Panc1 (cell line): Measurements from ENCODE around the gene IDE.

Experiments
- POLR2AphosphoS5 ChIP-seq: IDR thresholded peaks from 2 replicates; pipeline ENCODE4 v1.6.1; 2012; ENCODE audit warnings: mild to moderate bottlenecking, low read depth, low read length, moderate library complexity
- SIN3A ChIP-seq: IDR thresholded peaks from 2 replicates; pipeline ENCODE4 v1.6.1; 2012; ENCODE audit warnings: low read depth, mild to moderate bottlenecking, low read length, moderate library complexity, borderline replicate concordance; ENCODE audit not compliant: insufficient read depth
- TCF7L2 ChIP-seq: IDR thresholded peaks from 2 replicates; pipeline ENCODE4 v1.6.1; 2011; ENCODE audit warnings: mild to moderate bottlenecking, low read depth, low read length, inconsistent platforms
- TF ChIP-seq, protein P1 (sequence below): fragments of 450-650 bp; IDR thresholded peaks from 2 replicates; pipeline ENCODE4 v1.5.1; 2017; ENCODE audit warnings: mild to moderate bottlenecking
- TF ChIP-seq, protein P2 (sequence below), 2 experiments: IDR thresholded peaks; 2 replicates each; pipeline ENCODE4 v1.6.1; 2011 to 2012; ENCODE audit warnings: low read depth in 2 of 2, control low read depth in 1 of 2, low read length in 1 of 2, mild to moderate bottlenecking in 1 of 2, moderate library complexity in 1 of 2; ENCODE audit not compliant: insufficient read depth in 1 of 2

DNA sequence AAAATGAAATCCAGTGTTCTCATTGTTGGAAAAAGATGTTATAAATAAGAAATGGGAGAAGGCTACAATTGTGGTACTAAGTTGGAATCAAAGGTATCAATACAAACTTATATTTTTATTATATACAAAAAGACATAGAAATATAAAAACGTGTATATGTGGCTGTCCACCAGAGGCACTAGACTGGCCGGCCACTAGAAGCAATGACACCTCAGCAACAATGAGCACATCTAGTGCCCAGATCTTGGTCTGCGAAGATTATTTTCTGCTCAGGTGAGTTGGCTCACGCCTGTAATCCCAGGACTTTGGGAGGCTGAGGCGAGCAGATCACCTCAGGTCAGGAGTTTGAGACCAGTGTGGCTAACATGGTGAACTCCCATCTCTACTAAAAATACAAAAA is 21.6 kb downstream of the IDE start:
- TF ChIP-seq, protein P1, sequence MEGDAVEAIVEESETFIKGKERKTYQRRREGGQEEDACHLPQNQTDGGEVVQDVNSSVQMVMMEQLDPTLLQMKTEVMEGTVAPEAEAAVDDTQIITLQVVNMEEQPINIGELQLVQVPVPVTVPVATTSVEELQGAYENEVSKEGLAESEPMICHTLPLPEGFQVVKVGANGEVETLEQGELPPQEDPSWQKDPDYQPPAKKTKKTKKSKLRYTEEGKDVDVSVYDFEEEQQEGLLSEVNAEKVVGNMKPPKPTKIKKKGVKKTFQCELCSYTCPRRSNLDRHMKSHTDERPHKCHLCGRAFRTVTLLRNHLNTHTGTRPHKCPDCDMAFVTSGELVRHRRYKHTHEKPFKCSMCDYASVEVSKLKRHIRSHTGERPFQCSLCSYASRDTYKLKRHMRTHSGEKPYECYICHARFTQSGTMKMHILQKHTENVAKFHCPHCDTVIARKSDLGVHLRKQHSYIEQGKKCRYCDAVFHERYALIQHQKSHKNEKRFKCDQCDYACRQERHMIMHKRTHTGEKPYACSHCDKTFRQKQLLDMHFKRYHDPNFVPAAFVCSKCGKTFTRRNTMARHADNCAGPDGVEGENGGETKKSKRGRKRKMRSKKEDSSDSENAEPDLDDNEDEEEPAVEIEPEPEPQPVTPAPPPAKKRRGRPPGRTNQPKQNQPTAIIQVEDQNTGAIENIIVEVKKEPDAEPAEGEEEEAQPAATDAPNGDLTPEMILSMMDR: no peak
- no peak for TF ChIP-seq POLR2AphosphoS5
- TF ChIP-seq, protein P2, sequence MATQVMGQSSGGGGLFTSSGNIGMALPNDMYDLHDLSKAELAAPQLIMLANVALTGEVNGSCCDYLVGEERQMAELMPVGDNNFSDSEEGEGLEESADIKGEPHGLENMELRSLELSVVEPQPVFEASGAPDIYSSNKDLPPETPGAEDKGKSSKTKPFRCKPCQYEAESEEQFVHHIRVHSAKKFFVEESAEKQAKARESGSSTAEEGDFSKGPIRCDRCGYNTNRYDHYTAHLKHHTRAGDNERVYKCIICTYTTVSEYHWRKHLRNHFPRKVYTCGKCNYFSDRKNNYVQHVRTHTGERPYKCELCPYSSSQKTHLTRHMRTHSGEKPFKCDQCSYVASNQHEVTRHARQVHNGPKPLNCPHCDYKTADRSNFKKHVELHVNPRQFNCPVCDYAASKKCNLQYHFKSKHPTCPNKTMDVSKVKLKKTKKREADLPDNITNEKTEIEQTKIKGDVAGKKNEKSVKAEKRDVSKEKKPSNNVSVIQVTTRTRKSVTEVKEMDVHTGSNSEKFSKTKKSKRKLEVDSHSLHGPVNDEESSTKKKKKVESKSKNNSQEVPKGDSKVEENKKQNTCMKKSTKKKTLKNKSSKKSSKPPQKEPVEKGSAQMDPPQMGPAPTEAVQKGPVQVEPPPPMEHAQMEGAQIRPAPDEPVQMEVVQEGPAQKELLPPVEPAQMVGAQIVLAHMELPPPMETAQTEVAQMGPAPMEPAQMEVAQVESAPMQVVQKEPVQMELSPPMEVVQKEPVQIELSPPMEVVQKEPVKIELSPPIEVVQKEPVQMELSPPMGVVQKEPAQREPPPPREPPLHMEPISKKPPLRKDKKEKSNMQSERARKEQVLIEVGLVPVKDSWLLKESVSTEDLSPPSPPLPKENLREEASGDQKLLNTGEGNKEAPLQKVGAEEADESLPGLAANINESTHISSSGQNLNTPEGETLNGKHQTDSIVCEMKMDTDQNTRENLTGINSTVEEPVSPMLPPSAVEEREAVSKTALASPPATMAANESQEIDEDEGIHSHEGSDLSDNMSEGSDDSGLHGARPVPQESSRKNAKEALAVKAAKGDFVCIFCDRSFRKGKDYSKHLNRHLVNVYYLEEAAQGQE (IDR thresholded peaks at IDR 0.05; ENCODE audit: insufficient read depth in 1 of 2, low read depth in 2 of 2, low read length in 1 of 2): no peak
- no peak for TF ChIP-seq TCF7L2
- no peak for TF ChIP-seq SIN3A
